Stimulated activated CD4-positive, alpha-beta T cell treated with anti-CD3 and anti-CD28 coated beads, TNF-alpha, amount 100 ng/mL, for 1 hour (primary cell): ENCODE data around the gene RIOK1.
"Not testable (repeated sequence)": the region's sequence is repeated elsewhere in the genome, so short reads cannot be mapped to it uniquely, and the experiment has no call there.

Source experiments
- DNase-seq, 3 donors: peaks; one replicate each; pipeline ENCODE4 v3.0.0-alpha.2; 2020; ENCODE audit warnings: low read depth in 3 of 3, low spot score in 1 of 3

Gene RIOK1

GRCh38 chr6:7439228-7439627 is 49.6 kb downstream of the RIOK1 start:
- DNase-seq = no peak

GRCh38 chr6:7440476-7440875 is 50.9 kb downstream of the RIOK1 start:
- DNase-seq = no peak

- DNase-seq = no peak
Observed at GRCh38 chr6:7441048-7441775, 51.6 kb downstream of the RIOK1 start.

GRCh38 chr6:7442467-7442866 is 52.9 kb downstream of the RIOK1 start:
- DNase-seq = no peak

GRCh38 chr6:7445101-7445500 is 55.5 kb downstream of the RIOK1 start:
- no peak for DNase-seq

GRCh38 chr6:7445885-7446461 is 56.4 kb downstream of the RIOK1 start:
- no peak for DNase-seq

GRCh38 chr6:7446619-7447325 is 57.2 kb downstream of the RIOK1 start:
- DNase-seq = no peak

- DNase-seq = no peak
Observed at GRCh38 chr6:7448232-7448631, 58.6 kb downstream of the RIOK1 start.

GRCh38 chr6:7449018-7449417 is 59.4 kb downstream of the RIOK1 start:
- no peak for DNase-seq

- DNase-seq = no peak
Observed at GRCh38 chr6:7451326-7451725, 61.7 kb downstream of the RIOK1 start.

GRCh38 chr6:7452898-7453297 is 63.3 kb downstream of the RIOK1 start:
- no peak for DNase-seq

- DNase-seq = no peak
Observed at GRCh38 chr6:7454696-7455358, 65.2 kb downstream of the RIOK1 start.

GRCh38 chr6:7456302-7456701 is 66.7 kb downstream of the RIOK1 start:
- not testable (repeated sequence) for DNase-seq

GRCh38 chr6:7461416-7461815 is 71.8 kb downstream of the RIOK1 start:
- DNase-seq = no peak

GRCh38 chr6:7463785-7464184 is 74.2 kb downstream of the RIOK1 start:
- DNase-seq = no peak

- DNase-seq = no peak
Observed at GRCh38 chr6:7467007-7467897, 77.6 kb downstream of the RIOK1 start.
